HCT116 (cell line): ENCODE measurements around the gene SLTM. TPM values are rescaled to one million over a fixed set of nuclear protein-coding genes. Genes with fewer than 3 reads are reported as not detected.

Experiments used
- ATAC-seq: fragments of 200-7000 bp; cut with Tn5 transposase; 2 replicates; pipeline ENCODE4 v1.9.1; 2020; ENCODE audit warnings: mild to moderate bottlenecking, moderate library complexity
- BruUV-seq: library from RNA; stranded (reverse); fragments of 400-500 nt; replicated peaks from 2 replicates; lab custom pipeline; 2021; lab: Mats Ljungman, UMichigan
- CTCF ChIA-PET: fragments of 300-600 bp; sonication (Branson Sonifier 250); formaldehyde crosslinking; loops from one replicate; lab custom pipeline; 2021; ENCODE audit warnings: antibody characterized with exemption; lab: Charles Lee
- POLR2A ChIA-PET: fragments of 300-600, 350-600 bp; sonication (Branson Sonifier 250); formaldehyde crosslinking; loops from one replicate; lab custom pipeline; 2021; ENCODE audit warnings: antibody characterized with exemption; lab: Charles Lee
- RAD21 ChIA-PET, 2 experiments: fragments of 300-600 bp; sonication (Branson Sonifier 250); formaldehyde crosslinking; loops; one replicate each; lab custom pipeline; 2023; ENCODE audit warnings: low total read pairs in 2 of 2; ENCODE audit not compliant: uncharacterized antibody in 2 of 2, unreplicated experiment in 2 of 2, low non-redundant PET in 1 of 2; lab: Charles Lee
- DNase-seq: peaks from one replicate; pipeline ENCODE4 v3.0.0-alpha.2; 2010; ENCODE audit warnings: low read depth, low spot score
- H2AFZ ChIP-seq: fragments of 200-600 bp; shearing (Covaris generic), sonication (generic); 2 replicates; pipeline ENCODE4 v1.6.1; 2017; ENCODE audit warnings: low read depth, mixed run types, mixed read lengths, antibody characterized with exemption, low read length; ENCODE audit not compliant: poor library complexity, severe bottlenecking
- H3K27ac ChIP-seq: 2 replicates; pipeline ENCODE4 v1.5.1; 2012; ENCODE audit warnings: low read depth, low read length
- H3K27me3 ChIP-seq: fragments of 200-600 bp; sonication (generic); 2 replicates; pipeline ENCODE4 v1.6.1; 2016; ENCODE audit warnings: mixed run types, low read length, mixed read lengths; ENCODE audit not compliant: insufficient read depth
- H3K36me3 ChIP-seq, 2 experiments: fragments of 200-500 bp in 1 of 2; fragments of 200-600 bp in 1 of 2; sonication (Bioruptor generic) in 1 of 2; sonication (generic) in 1 of 2; 2 replicates each; pipeline versions ENCODE4 v1.5.1 to v1.6.1; 2014 to 2016; ENCODE audit warnings: low read length in 2 of 2, inconsistent platforms in 1 of 2, mixed read lengths in 1 of 2, mixed run types in 1 of 2; ENCODE audit not compliant: insufficient read depth in 2 of 2, control insufficient read depth in 1 of 2
- H3K4me1 ChIP-seq, 2 experiments: fragments of 200-600 bp in 1 of 2; sonication (generic) in 1 of 2; 2 replicates each; pipeline versions ENCODE4 v1.5.1 to v1.6.1; 2012 to 2017; ENCODE audit warnings: low read length in 2 of 2, inconsistent platforms in 1 of 2, mild to moderate bottlenecking in 1 of 2, mixed read lengths in 1 of 2, mixed run types in 1 of 2, moderate library complexity in 1 of 2; ENCODE audit not compliant: insufficient read depth in 2 of 2, control insufficient read depth in 1 of 2
- H3K4me2 ChIP-seq: fragments of 200-600 bp; sonication (generic); 2 replicates; pipeline ENCODE4 v1.6.1; 2017; ENCODE audit warnings: mixed run types, low read length, mixed read lengths
- H3K4me3 ChIP-seq, 2 experiments: fragments of 200-600 bp in 1 of 2; sonication (generic) in 1 of 2; replicated peaks in 1 of 2; 2 replicates each; pipeline ENCODE4 v1.5.1; 2011 to 2016; ENCODE audit warnings: low read length in 2 of 2, control low read depth in 1 of 2, low read depth in 1 of 2, mild to moderate bottlenecking in 1 of 2, mixed read lengths in 1 of 2, mixed run types in 1 of 2
- H3K79me2 ChIP-seq: fragments of 200-600 bp; sonication (generic); 2 replicates; pipeline ENCODE4 v1.6.1; 2017; ENCODE audit warnings: mild to moderate bottlenecking, mixed run types, low read length, moderate library complexity, mixed read lengths; ENCODE audit not compliant: insufficient read depth
- H3K9ac ChIP-seq: fragments of 200-600 bp; sonication (generic); 2 replicates; pipeline ENCODE4 v1.6.1; 2016; ENCODE audit warnings: low read length, mixed read lengths
- H3K9me2 ChIP-seq: fragments of 200-600 bp; sonication (generic), shearing (Covaris generic); 2 replicates; pipeline ENCODE4 v1.6.1; 2017; ENCODE audit warnings: mixed run types, mild to moderate bottlenecking, moderate library complexity; ENCODE audit not compliant: insufficient read depth
- H3K9me3 ChIP-seq, 2 experiments: fragments of 200-500 bp in 1 of 2; fragments of 200-600 bp in 1 of 2; sonication (Bioruptor generic) in 1 of 2; sonication (generic) in 1 of 2; 2 replicates each; pipeline ENCODE4 v1.6.1; 2014 to 2017; ENCODE audit warnings: low read length in 2 of 2, mixed read lengths in 2 of 2, inconsistent platforms in 1 of 2, low read depth in 1 of 2, mild to moderate bottlenecking in 1 of 2, mixed run types in 1 of 2, moderate library complexity in 1 of 2; ENCODE audit not compliant: control insufficient read depth in 1 of 2, insufficient read depth in 1 of 2
- H4K20me1 ChIP-seq: fragments of 200-600 bp; sonication (generic), shearing (Covaris generic); 2 replicates; pipeline ENCODE4 v1.6.1; 2017; ENCODE audit warnings: mixed run types, mild to moderate bottlenecking, moderate library complexity; ENCODE audit not compliant: insufficient read depth
- CTCF ChIP-seq, 3 experiments: fragments of 200-600 bp in 1 of 3; sonication (generic) in 1 of 3; IDR thresholded peaks in 2 of 3; conservative IDR thresholded peaks in 1 of 3; 2 replicates each; pipeline ENCODE4 v1.5.1; 2012 to 2017; ENCODE audit warnings: low read depth in 2 of 3, low read length in 2 of 3, antibody characterized with exemption in 1 of 3, borderline replicate concordance in 1 of 3, control low read depth in 1 of 3, mild to moderate bottlenecking in 1 of 3, mixed read lengths in 1 of 3, mixed run types in 1 of 3, moderate library complexity in 1 of 3; ENCODE audit not compliant: insufficient read depth in 1 of 3
- EGR1 ChIP-seq: IDR thresholded peaks from 2 replicates; pipeline ENCODE4 v1.6.1; 2012; ENCODE audit warnings: low read depth
- ELF1 ChIP-seq: IDR thresholded peaks from 2 replicates; pipeline ENCODE4 v1.6.1; 2012; ENCODE audit warnings: low read depth, borderline replicate concordance
- EZH2 ChIP-seq: fragments of 200-600 bp; sonication (generic); IDR thresholded peaks from 2 replicates; pipeline ENCODE4 v1.6.1; 2017; ENCODE audit warnings: antibody characterized with exemption, mixed run types
- EZH2phosphoT487 ChIP-seq: fragments of 200-600 bp; IDR thresholded peaks from 2 replicates; pipeline ENCODE4 v1.6.1; 2018; ENCODE audit warnings: antibody characterized with exemption, borderline replicate concordance
- JUND ChIP-seq: IDR thresholded peaks from 2 replicates; pipeline ENCODE4 v1.6.1; 2012
- POLR2A ChIP-seq: IDR thresholded peaks from 2 replicates; pipeline ENCODE4 v1.7.0; 2011; ENCODE audit warnings: borderline replicate concordance; ENCODE audit not compliant: insufficient read depth, insufficient read length; ENCODE audit errors: extremely low read depth
- POLR2AphosphoS5 ChIP-seq: IDR thresholded peaks from 2 replicates; pipeline ENCODE4 v1.6.1; 2011; ENCODE audit warnings: mild to moderate bottlenecking, low read depth, low read length, moderate library complexity
- RAD21 ChIP-seq: IDR thresholded peaks from 2 replicates; pipeline ENCODE4 v1.6.1; 2012; ENCODE audit warnings: low read depth, mild to moderate bottlenecking
- REST ChIP-seq: IDR thresholded peaks from 2 replicates; pipeline ENCODE4 v1.6.1; 2012; ENCODE audit warnings: low read depth
- SP1 ChIP-seq: IDR thresholded peaks from 2 replicates; pipeline ENCODE4 v1.6.1; 2012; ENCODE audit warnings: low read depth
- TCF7L2 ChIP-seq: IDR thresholded peaks from 2 replicates; pipeline ENCODE4 v1.7.0; 2011; ENCODE audit warnings: borderline replicate concordance, inconsistent platforms; ENCODE audit not compliant: insufficient read depth, insufficient read length; ENCODE audit errors: extremely low read depth
- YY1 ChIP-seq: IDR thresholded peaks from 2 replicates; pipeline ENCODE4 v1.6.1; 2011; ENCODE audit warnings: low read length, low read depth, moderate library complexity, mild to moderate bottlenecking; ENCODE audit not compliant: insufficient replicate concordance; ENCODE audit errors: extremely low read depth
- ZBTB33 ChIP-seq: IDR thresholded peaks from 2 replicates; pipeline ENCODE4 v1.6.1; 2011; ENCODE audit warnings: mild to moderate bottlenecking, low read length, moderate library complexity; ENCODE audit not compliant: insufficient replicate concordance; ENCODE audit errors: extremely low read depth
- ZFX ChIP-seq: fragments of 450-650 bp; IDR thresholded peaks from 2 replicates; pipeline ENCODE4 v1.6.1; 2017
- ZNF274 ChIP-seq: fragments of 200-500 bp; sonication (Bioruptor generic); IDR thresholded peaks from 2 replicates; pipeline ENCODE4 v1.6.1; 2014; ENCODE audit warnings: mild to moderate bottlenecking, low read depth, low read length, inconsistent platforms
- intact Hi-C: fragments of 100-400 bp; cut with micrococcal nuclease; formaldehyde crosslinking; loops from 2 replicates; pipeline ENCODE4 v1.10.0; 2022
- total RNA-seq: library from RNA; stranded (reverse); gene quantifications from one replicate; pipeline ENCODE4 v1.2.1, GENCODE V29; 2021; ENCODE audit not compliant: unreplicated experiment

SLTM gene
- total RNA-seq, 1 experiment from 2014 or later = 88.7 TPM

GRCh38 chr15:58966698-58967097, 33.2 kb upstream of the SLTM start:
- Histone ChIP-seq H3K9me2 (no peaks in the 10 kb centered on the region), H2AFZ (no peak overlapping the region), H3K36me3 (no peaks in the 10 kb centered on the region), H3K79me2 (no peaks in the 10 kb centered on the region), H3K4me1 (no peaks in the 10 kb centered on the region), H3K9ac (no peak overlapping the region), H3K9me3 (no peaks in the 10 kb centered on the region), H3K4me3 (no peak overlapping the region), H4K20me1 (no peaks in the 10 kb centered on the region), H3K4me2 (no peak overlapping the region), H3K27me3 (no peaks in the 10 kb centered on the region), H3K27ac (no peak overlapping the region)
- no peak for ATAC-seq
- no peak for DNase-seq
- CTCF ChIA-PET = interaction anchor here (1.2 kb wide), 1 partner anchor 10 kb away, joined by 4 read pairs; no protein-coding TSS in a partner anchor
- intact Hi-C loops = no loop called here
- no peak for TF ChIP-seq EZH2phosphoT487
- no peak for TF ChIP-seq ZBTB33
- no peak for TF ChIP-seq SP1
- TF ChIP-seq RAD21 = no peak
- no peak for TF ChIP-seq YY1
- TF ChIP-seq REST = no peak
- TF ChIP-seq ZNF274 = no peak
- TF ChIP-seq POLR2AphosphoS5 = no peak
- no peak for TF ChIP-seq CTCF (IDR thresholded peaks at IDR 0.05 in 2 of 3, conservative IDR thresholded peaks at IDR 0.05 in 1 of 3; ENCODE audit: borderline replicate concordance in 1 of 3, insufficient read depth in 1 of 3, low read depth in 2 of 3, low read length in 2 of 3)
- no peak for TF ChIP-seq JUND
- no peak for TF ChIP-seq ZFX
- no peak for TF ChIP-seq ELF1
- TF ChIP-seq EGR1 = no peak
- TF ChIP-seq TCF7L2 = no peak
- TF ChIP-seq EZH2 = no peak
- no peak for TF ChIP-seq POLR2A
- RAD21 ChIA-PET = no interaction called here
- POLR2A ChIA-PET = no interaction called here
- BruUV-seq = no TSS peak
